OCI-LY7 (cell line): Measurements from ENCODE around the gene GTF2A2.

Source experiments
- CTCF ChIP-seq: fragments of 200-600 bp; sonication (generic); conservative IDR thresholded peaks from 2 replicates; pipeline ENCODE4 v1.5.1; 2014; ENCODE audit warnings: mild to moderate bottlenecking, antibody characterized with exemption, low read length, moderate library complexity, mixed read lengths
- EZH2phosphoT487 ChIP-seq: fragments of 200-600 bp; sonication (generic); IDR thresholded peaks from 2 replicates; pipeline ENCODE4 v1.6.1; 2018; ENCODE audit warnings: low read depth, borderline replicate concordance, mild to moderate bottlenecking, mixed run types, antibody characterized with exemption, low read length, moderate library complexity, mixed read lengths

- TF ChIP-seq CTCF, result no peak
- TF ChIP-seq EZH2phosphoT487, result no peak
These were observed 17.1 kb upstream of the GTF2A2 start for GRCh38 chr15:59674361-59674877.
